ENCODE measurements around the gene CSTA. TPM values are rescaled to one million over a fixed set of nuclear protein-coding genes. Genes with fewer than 3 reads are reported as not detected.

Gene CSTA
- total RNA-seq, 2 experiments from 2014 or later: 0.22 TPM; not detected in 1

- Histone ChIP-seq H2AFZ (ENCODE audit: low read length) (no peak overlapping the region), H3K79me2 (ENCODE audit: insufficient read depth, low read depth, low read length) (no peaks in the 10 kb centered on the region), H4K20me1 (ENCODE audit: insufficient read depth, low read length) (no peaks in the 10 kb centered on the region), H3K9me3 (ENCODE audit: low read length) (no peaks in the 10 kb centered on the region), H3K4me2 (ENCODE audit: low read length) (no peak overlapping the region), H3K36me3 (ENCODE audit: insufficient read depth, low read length) (no peaks in the 10 kb centered on the region), H3K4me3 (ENCODE audit: low read depth, low read length, poor library complexity, severe bottlenecking) (no peak overlapping the region), H3K9me2 (ENCODE audit: insufficient read depth, low read length) (no peaks in the 10 kb centered on the region), H3K4me1 (ENCODE audit: insufficient read depth, low read length, poor library complexity, severe bottlenecking) (no peaks in the 10 kb centered on the region), H3K27ac (ENCODE audit: low read depth, low read length, poor library complexity, severe bottlenecking) (no peak overlapping the region)
- no peak for TF ChIP-seq EZH2phosphoT487 (IDR thresholded peaks at IDR 0.05; ENCODE audit: borderline replicate concordance, low read depth, low read length)
- TF ChIP-seq, protein P1, sequence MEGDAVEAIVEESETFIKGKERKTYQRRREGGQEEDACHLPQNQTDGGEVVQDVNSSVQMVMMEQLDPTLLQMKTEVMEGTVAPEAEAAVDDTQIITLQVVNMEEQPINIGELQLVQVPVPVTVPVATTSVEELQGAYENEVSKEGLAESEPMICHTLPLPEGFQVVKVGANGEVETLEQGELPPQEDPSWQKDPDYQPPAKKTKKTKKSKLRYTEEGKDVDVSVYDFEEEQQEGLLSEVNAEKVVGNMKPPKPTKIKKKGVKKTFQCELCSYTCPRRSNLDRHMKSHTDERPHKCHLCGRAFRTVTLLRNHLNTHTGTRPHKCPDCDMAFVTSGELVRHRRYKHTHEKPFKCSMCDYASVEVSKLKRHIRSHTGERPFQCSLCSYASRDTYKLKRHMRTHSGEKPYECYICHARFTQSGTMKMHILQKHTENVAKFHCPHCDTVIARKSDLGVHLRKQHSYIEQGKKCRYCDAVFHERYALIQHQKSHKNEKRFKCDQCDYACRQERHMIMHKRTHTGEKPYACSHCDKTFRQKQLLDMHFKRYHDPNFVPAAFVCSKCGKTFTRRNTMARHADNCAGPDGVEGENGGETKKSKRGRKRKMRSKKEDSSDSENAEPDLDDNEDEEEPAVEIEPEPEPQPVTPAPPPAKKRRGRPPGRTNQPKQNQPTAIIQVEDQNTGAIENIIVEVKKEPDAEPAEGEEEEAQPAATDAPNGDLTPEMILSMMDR (conservative IDR thresholded peaks at IDR 0.05; ENCODE audit: low read length): no peak
- BruUV-seq (replicated peaks): no TSS peak
- DNase-seq (ENCODE audit: low spot score): no peak
- intact Hi-C loops (cut with micrococcal nuclease; ENCODE audit: unreplicated experiment): no loop called here
- ChIA-PET CTCF (ENCODE audit: unreplicated experiment) (no interaction called here), POLR2A (interaction anchor here (0.6 to 1.1 kb wide), 2 partner anchors 16 to 29 kb away, joined by 3 read pairs; no protein-coding TSS in a partner anchor)
Measured at GRCh38 chr3:122332551-122332950, 7.5 kb downstream of the CSTA start.

DNA sequence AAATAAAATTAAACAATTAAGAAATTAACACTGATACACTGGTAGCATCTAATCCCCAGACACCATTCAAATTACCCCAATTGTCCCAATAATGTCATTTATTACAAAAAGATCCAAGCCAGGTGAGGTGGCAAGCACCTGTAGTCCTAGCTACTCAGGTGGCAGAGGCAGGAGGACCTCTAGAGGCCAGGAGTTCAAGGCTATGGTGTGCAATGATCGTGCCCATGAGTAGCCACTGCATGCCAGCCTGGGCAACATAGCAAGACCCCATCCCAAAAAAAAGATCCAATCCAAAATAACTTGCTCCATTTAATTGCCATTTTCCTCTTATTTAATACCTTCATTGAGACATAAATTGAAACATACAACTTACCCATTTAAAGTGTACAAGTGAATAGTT lies 17.8 kb downstream of the CSTA start:
- Histone ChIP-seq H3K36me3 (ENCODE audit: insufficient read depth, low read length) (no peaks in the 10 kb centered on the region), H3K79me2 (ENCODE audit: insufficient read depth, low read depth, low read length) (no peaks in the 10 kb centered on the region), H3K4me1 (ENCODE audit: insufficient read depth, low read length, poor library complexity, severe bottlenecking) (no peaks in the 10 kb centered on the region), H4K20me1 (ENCODE audit: insufficient read depth, low read length) (no peaks in the 10 kb centered on the region), H3K4me3 (ENCODE audit: low read depth, low read length, poor library complexity, severe bottlenecking) (no peak overlapping the region), H3K4me2 (ENCODE audit: low read length) (no peak overlapping the region), H2AFZ (ENCODE audit: low read length) (no peak overlapping the region), H3K9me3 (ENCODE audit: low read length) (peaks cover 8% of the 10 kb centered on the region; the same call in 1 of the 2 replicates), H3K27ac (ENCODE audit: low read depth, low read length, poor library complexity, severe bottlenecking) (no peak overlapping the region), H3K9me2 (ENCODE audit: insufficient read depth, low read length) (no peaks in the 10 kb centered on the region)
- no TSS peak for BruUV-seq (replicated peaks)
- no peak for DNase-seq (ENCODE audit: low spot score)
- TF ChIP-seq, protein P1 (conservative IDR thresholded peaks at IDR 0.05; ENCODE audit: low read length): no peak
- TF ChIP-seq EZH2phosphoT487 (IDR thresholded peaks at IDR 0.05; ENCODE audit: borderline replicate concordance, low read depth, low read length): no peak
- CTCF ChIA-PET (ENCODE audit: unreplicated experiment): no interaction called here
- intact Hi-C loops (cut with micrococcal nuclease; ENCODE audit: unreplicated experiment): no loop called here
- POLR2A ChIA-PET: no interaction called here

DNA sequence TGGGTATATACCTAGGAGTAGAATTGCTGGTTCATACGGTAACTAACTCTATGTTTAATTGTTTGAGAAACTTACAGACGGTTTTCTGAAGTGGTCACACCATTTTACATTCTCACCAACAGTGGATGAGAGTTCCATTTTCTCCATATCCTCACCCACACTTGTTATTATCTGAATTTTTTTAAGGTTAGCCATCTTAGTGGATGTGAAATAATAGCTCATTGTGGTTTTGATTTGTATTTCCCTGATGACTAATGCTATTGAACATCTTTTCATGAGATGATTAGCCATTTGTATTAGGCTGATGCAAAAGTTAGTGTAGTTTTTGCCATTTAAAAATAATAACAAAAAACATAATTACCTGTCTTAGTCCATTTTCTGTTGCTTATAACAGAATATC lies 18.6 kb downstream of the CSTA start:
- CTCF ChIA-PET (ENCODE audit: unreplicated experiment): no interaction called here
- intact Hi-C loops (cut with micrococcal nuclease; ENCODE audit: unreplicated experiment): no loop called here
- no peak overlapping the region for H2AFZ ChIP-seq (ENCODE audit: low read length)

More for the DNA sequence above, 18.6 kb downstream of the CSTA start:
- H3K36me3 ChIP-seq (ENCODE audit: insufficient read depth, low read length): no peaks in the 10 kb centered on the region
- TF ChIP-seq, protein P1 (conservative IDR thresholded peaks at IDR 0.05; ENCODE audit: low read length): no peak
- TF ChIP-seq EZH2phosphoT487 (IDR thresholded peaks at IDR 0.05; ENCODE audit: borderline replicate concordance, low read depth, low read length): no peak
- H3K4me2 ChIP-seq (ENCODE audit: low read length): no peak overlapping the region
- H3K4me3 ChIP-seq (ENCODE audit: low read depth, low read length, poor library complexity, severe bottlenecking): no peak overlapping the region
- POLR2A ChIA-PET: no interaction called here
- BruUV-seq (replicated peaks): no TSS peak
- H3K9me3 ChIP-seq (ENCODE audit: low read length): peaks cover 8% of the 10 kb centered on the region; the same call in 1 of the 2 replicates
- H3K4me1 ChIP-seq (ENCODE audit: insufficient read depth, low read length, poor library complexity, severe bottlenecking): no peaks in the 10 kb centered on the region
- no peaks in the 10 kb centered on the region for H3K9me2 ChIP-seq (ENCODE audit: insufficient read depth, low read length)
- no peaks in the 10 kb centered on the region for H4K20me1 ChIP-seq (ENCODE audit: insufficient read depth, low read length)
- DNase-seq (ENCODE audit: low spot score): no peak
- no peaks in the 10 kb centered on the region for H3K79me2 ChIP-seq (ENCODE audit: insufficient read depth, low read depth, low read length)
- H3K27ac ChIP-seq (ENCODE audit: low read depth, low read length, poor library complexity, severe bottlenecking): no peak overlapping the region

All from OCI-LY7 (cell line).